RWPE1 (cell line): ENCODE results near the gene SH3BP2.

Source experiments
- CTCF ChIA-PET: fragments of 350-600 bp; sonication (Branson Sonifier 250); formaldehyde crosslinking; extraction: SDS; loops from one replicate; lab custom pipeline; 2021; lab: Yijun Ruan, JAX
- POLR2A ChIA-PET: fragments of 400-600 bp; formaldehyde crosslinking; extraction: SDS; loops from one replicate; lab custom pipeline; 2020; ENCODE audit warnings: antibody characterized with exemption; ENCODE audit not compliant: low non-redundant PET; lab: Yijun Ruan, JAX
- DNase-seq: peaks from one replicate; pipeline ENCODE4 v3.0.0; 2012; ENCODE audit warnings: low spot score
- H3K27ac ChIP-seq: fragments of 450-650 bp; 2 replicates; pipeline ENCODE4 v1.5.1; 2017
- CTCF ChIP-seq: fragments of 450-650 bp; conservative IDR thresholded peaks from 2 replicates; pipeline ENCODE4 v1.5.1; 2017; ENCODE audit warnings: low read depth, mild to moderate bottlenecking

SH3BP2 gene

DNA sequence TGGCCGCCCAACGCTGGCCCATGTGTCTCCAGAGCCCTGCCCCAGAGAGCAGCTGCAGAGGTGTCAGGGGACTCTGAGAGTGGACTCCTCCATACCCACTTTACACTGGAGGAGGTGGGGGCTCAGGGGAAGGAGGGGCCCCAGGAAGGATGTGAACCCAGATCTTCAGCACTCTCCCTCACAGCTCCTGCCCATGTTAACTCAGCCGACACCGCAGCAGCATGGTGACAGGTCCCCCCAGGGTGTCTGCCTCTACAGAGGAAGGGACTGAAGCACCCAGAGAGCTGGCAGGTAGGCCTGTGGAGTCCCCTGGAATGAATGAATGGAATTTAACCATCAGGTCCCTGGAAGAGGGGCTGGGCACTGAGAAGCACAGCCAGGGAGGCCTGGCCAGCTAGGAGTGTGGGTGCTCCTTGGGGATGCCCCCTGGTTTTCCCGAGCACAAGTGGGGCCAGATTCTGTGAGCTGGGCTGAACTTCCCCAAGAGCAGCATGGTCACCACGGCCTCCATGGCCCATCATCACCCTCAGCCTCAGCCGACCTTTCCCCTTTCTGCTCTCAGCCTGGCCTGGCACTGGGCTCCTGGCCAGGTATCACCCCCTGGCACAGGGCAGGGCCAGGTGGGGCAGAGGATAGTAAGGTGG lies 21.9 kb downstream of the SH3BP2 start:
- no peak for TF ChIP-seq CTCF
- ChIA-PET CTCF (interaction anchor here (0.6 kb wide), 1 partner anchor 292 kb away, joined by 5 read pairs; no protein-coding TSS in a partner anchor), POLR2A (no interaction called here)
- no peak for DNase-seq
- H3K27ac ChIP-seq = peak overlapping the region; percentile 34

- DNase-seq = no peak
- ChIA-PET CTCF (no interaction called here), POLR2A (no interaction called here)
Observed at GRCh38 chr4:2816401-2816954, 23.6 kb downstream of the SH3BP2 start.

DNA sequence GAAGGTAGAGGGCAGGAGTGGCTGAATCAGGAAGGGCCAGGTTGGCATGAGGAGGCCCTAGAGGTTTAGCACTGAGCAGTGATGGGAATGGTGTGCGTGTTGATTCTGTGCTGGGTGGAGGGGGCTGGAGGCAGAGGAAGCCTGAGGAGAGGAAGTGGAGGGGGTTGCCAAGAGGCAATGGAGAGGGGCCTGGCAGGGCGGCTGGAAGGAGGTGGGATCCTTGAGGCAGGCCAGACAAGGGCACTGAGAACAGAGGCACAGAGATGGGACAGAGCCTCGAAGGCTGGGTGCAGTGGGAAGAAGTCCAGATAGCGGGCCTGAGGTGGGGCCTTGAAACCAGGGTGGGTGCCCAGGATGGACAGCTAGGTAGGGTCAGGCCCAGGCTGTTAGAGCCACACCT lies 24.3 kb downstream of the SH3BP2 start:
- TF ChIP-seq CTCF = no peak
- ChIA-PET POLR2A (no interaction called here), CTCF (no interaction called here)
- peak overlapping the region; percentile 72 for H3K27ac ChIP-seq
- DNase-seq = no peak

More at GRCh38 chr4:2816401-2816954, 23.6 kb downstream of the SH3BP2 start:
- TF ChIP-seq CTCF = no peak
- H3K27ac ChIP-seq = peak overlapping the region; percentile 72; the same call in 1 of the 2 replicates

- ChIA-PET POLR2A (no interaction called here), CTCF (no interaction called here)
- no peak for TF ChIP-seq CTCF
- DNase-seq = peak; percentile 66
- peak overlapping the region; percentile 72 for H3K27ac ChIP-seq
Observed at GRCh38 chr4:2817701-2818350, 24.9 kb downstream of the SH3BP2 start.

DNA sequence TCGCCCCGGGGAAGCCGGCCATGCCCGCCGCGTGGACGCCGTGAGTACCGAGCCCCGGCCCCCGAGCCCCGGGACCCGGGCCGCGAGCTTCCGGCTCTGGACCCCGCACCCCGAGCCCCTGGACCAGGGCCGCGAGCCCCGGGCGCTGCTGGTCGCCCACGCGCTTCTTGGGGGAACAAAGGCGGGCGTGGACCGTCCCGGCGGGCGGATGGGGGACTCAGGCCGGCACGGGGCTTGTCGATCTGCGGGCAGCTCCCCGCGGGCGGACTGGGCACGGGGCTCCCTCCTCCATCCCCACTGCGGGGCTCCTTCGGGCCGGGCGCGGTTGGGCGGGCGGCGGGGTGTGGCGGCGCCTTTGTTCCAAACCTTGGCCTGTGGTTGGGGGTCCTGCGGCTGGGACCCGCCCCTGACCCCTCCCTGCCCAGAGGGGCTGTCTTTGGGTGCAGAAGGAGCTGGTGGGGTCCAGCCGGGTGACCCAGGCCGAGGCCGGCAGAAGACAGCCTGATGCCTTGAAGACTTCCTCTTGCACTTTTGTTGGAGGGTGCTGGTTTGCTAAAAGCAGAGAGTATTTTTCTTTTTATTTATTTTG lies 25.6 kb downstream of the SH3BP2 start:
- CTCF ChIA-PET = no interaction called here
- POLR2A ChIA-PET = no interaction called here
- TF ChIP-seq CTCF = no peak
- H3K27ac ChIP-seq = peak overlapping the region; percentile 72
- DNase-seq = no peak
